Suprapubic skin (tissue), 4 donors: ENCODE data around the gene LGALS9C.
"Not testable (repeated sequence)": the region's sequence is repeated elsewhere in the genome, so short reads cannot be mapped to it uniquely, and the experiment has no call there.

Experiments
- CTCF ChIP-seq, 2 donors: fragments of 200-600 bp in 1 of 2; fragments of 450-650 bp in 1 of 2; sonication (generic) in 1 of 2; IDR thresholded peaks; one replicate each; pipeline ENCODE4 v1.5.1; 2016 to 2019; ENCODE audit warnings: antibody characterized with exemption in 2 of 2, mild to moderate bottlenecking in 1 of 2, moderate library complexity in 1 of 2
- EP300 ChIP-seq: sonication (generic); formaldehyde crosslinking; IDR thresholded peaks from one replicate; pipeline ENCODE4 v1.6.1; 2017; ENCODE audit warnings: antibody characterized with exemption
- POLR2AphosphoS5 ChIP-seq, 3 donors: sonication (generic); formaldehyde crosslinking; IDR thresholded peaks; one replicate each; pipeline ENCODE4 v1.6.1; 2017; ENCODE audit warnings: antibody characterized with exemption in 3 of 3

GRCh38 chr17:18526168-18526800 is 49.7 kb downstream of the LGALS9C start:
- TF ChIP-seq CTCF (IDR thresholded peaks at IDR 0.05); EP300; POLR2AphosphoS5 (IDR thresholded peaks at IDR 0.05): not testable (repeated sequence)
